ENCODE data around the gene NDRG3.

Gene NDRG3

GRCh38 chr20:36646678-36647077, 99.2 kb downstream of the NDRG3 start:
- no peak for TF ChIP-seq CTCF (IDR thresholded peaks at IDR 0.05; ENCODE audit: low read length)
- TF ChIP-seq EZH2 (optimal IDR thresholded peaks at IDR 0.05; ENCODE audit: low read depth, low read length): no peak
- TF ChIP-seq EZH2phosphoT487 (IDR thresholded peaks at IDR 0.05; ENCODE audit: low read length): no peak
- Histone ChIP-seq H3F3A (ENCODE audit: insufficient read depth, low read length) (no peaks in the 10 kb centered on the region), H3K79me2 (ENCODE audit: low read length) (no peaks in the 10 kb centered on the region), H3K4me3 (ENCODE audit: low read length) (no peak overlapping the region), H3K9me3 (replicated peaks; ENCODE audit: insufficient read depth, low read length) (no peaks in the 10 kb centered on the region), H3K36me3 (replicated peaks; ENCODE audit: insufficient read depth, low read length) (no peaks in the 10 kb centered on the region), H4K20me1 (ENCODE audit: insufficient read depth, low read length) (no peaks in the 10 kb centered on the region), H3K9me2 (replicated peaks; ENCODE audit: insufficient read depth, low read length) (no peaks in the 10 kb centered on the region), H3K27ac (ENCODE audit: low read length) (no peak overlapping the region), H3K4me2 (ENCODE audit: low read depth, low read length) (no peak overlapping the region), H3K4me1 (ENCODE audit: low read length) (peaks cover 11% of the 10 kb centered on the region), H3K27me3 (replicated peaks; ENCODE audit: insufficient read depth, low read length) (no peaks in the 10 kb centered on the region), H3K9ac (ENCODE audit: low read length) (no peak overlapping the region), H2AFZ (ENCODE audit: low read length) (no peak overlapping the region)
- DNase-seq: no peak

GRCh38 chr20:36645998-36646397, 99.9 kb downstream of the NDRG3 start, which contains the start of gene SLA2:
Gene SLA2, minus strand, starts transcription at chr20:36646196. Its CDS starts 4,861 bp downstream, at chr20:36641335.
- Histone ChIP-seq H3K36me3 (replicated peaks; ENCODE audit: insufficient read depth, low read length) (no peaks in the 10 kb centered on the region), H3K9me2 (replicated peaks; ENCODE audit: insufficient read depth, low read length) (no peaks in the 10 kb centered on the region), H3K27me3 (replicated peaks; ENCODE audit: insufficient read depth, low read length) (no peaks in the 10 kb centered on the region), H2AFZ (ENCODE audit: low read length) (no peak within 1 kb of the TSS), H3K27ac (ENCODE audit: low read length) (no peak within 1 kb of the TSS), H4K20me1 (ENCODE audit: insufficient read depth, low read length) (no peaks in the 10 kb centered on the region), H3K4me1 (ENCODE audit: low read length) (peaks cover 11% of the 10 kb centered on the region), H3K4me2 (ENCODE audit: low read depth, low read length) (no peak within 1 kb of the TSS), H3F3A (ENCODE audit: insufficient read depth, low read length) (no peaks in the 10 kb centered on the region), H3K4me3 (ENCODE audit: low read length) (no peak within 1 kb of the TSS), H3K9me3 (replicated peaks; ENCODE audit: insufficient read depth, low read length) (no peaks in the 10 kb centered on the region), H3K79me2 (ENCODE audit: low read length) (no peaks in the 10 kb centered on the region), H3K9ac (ENCODE audit: low read length) (no peak within 1 kb of the TSS)
- no peak for DNase-seq
- no peak for TF ChIP-seq EZH2phosphoT487 (IDR thresholded peaks at IDR 0.05; ENCODE audit: low read length)
- no peak for TF ChIP-seq EZH2 (optimal IDR thresholded peaks at IDR 0.05; ENCODE audit: low read depth, low read length)
- TF ChIP-seq CTCF (IDR thresholded peaks at IDR 0.05; ENCODE audit: low read length): no peak

- no peak for TF ChIP-seq EZH2 (optimal IDR thresholded peaks at IDR 0.05; ENCODE audit: low read depth, low read length)
- TF ChIP-seq EZH2phosphoT487 (IDR thresholded peaks at IDR 0.05; ENCODE audit: low read length): no peak
- TF ChIP-seq CTCF (IDR thresholded peaks at IDR 0.05; ENCODE audit: low read length): no peak
- H2AFZ ChIP-seq (ENCODE audit: low read length): no peak overlapping the region
- H3K36me3 ChIP-seq (replicated peaks; ENCODE audit: insufficient read depth, low read length): no peaks in the 10 kb centered on the region
- H3K4me1 ChIP-seq (ENCODE audit: low read length): peaks cover 11% of the 10 kb centered on the region
- H3K79me2 ChIP-seq (ENCODE audit: low read length): no peaks in the 10 kb centered on the region
- DNase-seq: no peak
- H3K9me2 ChIP-seq (replicated peaks; ENCODE audit: insufficient read depth, low read length): no peaks in the 10 kb centered on the region
- no peak overlapping the region for H3K4me2 ChIP-seq (ENCODE audit: low read depth, low read length)
- no peaks in the 10 kb centered on the region for H3F3A ChIP-seq (ENCODE audit: insufficient read depth, low read length)
- H3K27me3 ChIP-seq (replicated peaks; ENCODE audit: insufficient read depth, low read length): no peaks in the 10 kb centered on the region
- H3K4me3 ChIP-seq (ENCODE audit: low read length): no peak overlapping the region
- H4K20me1 ChIP-seq (ENCODE audit: insufficient read depth, low read length): no peaks in the 10 kb centered on the region
- H3K9ac ChIP-seq (ENCODE audit: low read length): no peak overlapping the region
- H3K27ac ChIP-seq (ENCODE audit: low read length): no peak overlapping the region
- H3K9me3 ChIP-seq (replicated peaks; ENCODE audit: insufficient read depth, low read length): no peaks in the 10 kb centered on the region
These were observed 100.5 kb downstream of the NDRG3 start for GRCh38 chr20:36645353-36645752.
